Limb (tissue), 2 donors: ENCODE data around the gene MIER2.

Experiments used
- DNase-seq, 2 donors: peaks; one replicate each; pipeline ENCODE4 v3.0.0-alpha.2; 2016; ENCODE audit errors: extremely low spot score in 2 of 2

The MIER2 gene

DNA sequence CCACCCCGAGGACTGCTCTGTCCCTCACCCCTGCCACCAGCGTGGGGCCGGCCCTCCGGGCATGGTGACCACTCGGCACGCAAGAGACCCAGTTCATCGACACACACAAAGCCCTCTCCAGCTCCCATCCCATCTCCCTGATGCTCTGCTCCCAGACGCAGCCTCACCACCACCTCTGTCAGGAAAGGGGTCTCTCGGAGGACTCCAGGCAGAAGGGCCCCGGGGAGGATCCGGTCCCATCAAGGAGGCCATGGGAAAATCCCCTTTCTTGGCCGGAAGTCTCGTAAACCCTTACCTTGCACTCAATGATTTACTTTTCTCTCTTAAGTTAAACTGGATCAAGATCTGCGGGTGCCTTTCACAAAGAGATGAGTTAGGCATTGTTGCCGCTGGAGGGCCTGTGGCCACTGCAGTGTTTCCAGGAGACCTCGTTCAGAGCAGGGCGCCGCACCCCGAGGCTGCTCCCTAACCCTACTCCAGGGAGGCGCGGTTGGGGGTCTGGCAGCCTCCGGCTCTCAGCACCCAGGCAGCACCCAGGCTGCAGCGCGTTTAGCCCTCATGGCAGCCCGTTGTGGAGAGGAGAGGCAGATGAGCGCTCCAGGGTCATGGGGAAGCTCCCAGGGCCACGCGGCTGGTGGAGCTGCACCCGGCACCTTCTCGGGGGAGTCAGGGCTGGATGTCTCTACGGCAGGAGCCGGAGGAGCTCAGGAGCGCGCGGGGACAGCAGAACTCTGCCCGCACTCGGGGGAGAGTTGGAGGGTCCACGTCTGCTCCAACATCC lies 33.4 kb upstream of the MIER2 start:
- no peak for DNase-seq

DNA sequence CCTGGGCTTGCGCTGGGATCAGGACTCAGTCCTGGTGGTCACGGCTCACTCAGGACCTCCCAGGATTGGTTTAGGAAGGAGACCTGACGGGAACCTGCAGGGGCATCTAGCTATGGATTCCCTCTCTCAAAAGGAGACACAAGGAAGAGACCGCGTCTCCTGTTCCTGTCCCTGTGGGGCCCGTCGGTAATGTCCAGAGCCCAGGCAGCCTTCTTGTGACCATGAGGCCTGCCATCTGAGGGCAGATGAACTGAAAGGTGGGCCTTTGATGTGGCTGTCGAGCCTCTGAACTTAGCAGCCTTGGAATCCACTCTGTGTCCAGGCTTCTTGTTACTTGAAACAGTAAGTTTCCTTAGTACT lies 31.5 kb upstream of the MIER2 start:
- no peak for DNase-seq

DNA sequence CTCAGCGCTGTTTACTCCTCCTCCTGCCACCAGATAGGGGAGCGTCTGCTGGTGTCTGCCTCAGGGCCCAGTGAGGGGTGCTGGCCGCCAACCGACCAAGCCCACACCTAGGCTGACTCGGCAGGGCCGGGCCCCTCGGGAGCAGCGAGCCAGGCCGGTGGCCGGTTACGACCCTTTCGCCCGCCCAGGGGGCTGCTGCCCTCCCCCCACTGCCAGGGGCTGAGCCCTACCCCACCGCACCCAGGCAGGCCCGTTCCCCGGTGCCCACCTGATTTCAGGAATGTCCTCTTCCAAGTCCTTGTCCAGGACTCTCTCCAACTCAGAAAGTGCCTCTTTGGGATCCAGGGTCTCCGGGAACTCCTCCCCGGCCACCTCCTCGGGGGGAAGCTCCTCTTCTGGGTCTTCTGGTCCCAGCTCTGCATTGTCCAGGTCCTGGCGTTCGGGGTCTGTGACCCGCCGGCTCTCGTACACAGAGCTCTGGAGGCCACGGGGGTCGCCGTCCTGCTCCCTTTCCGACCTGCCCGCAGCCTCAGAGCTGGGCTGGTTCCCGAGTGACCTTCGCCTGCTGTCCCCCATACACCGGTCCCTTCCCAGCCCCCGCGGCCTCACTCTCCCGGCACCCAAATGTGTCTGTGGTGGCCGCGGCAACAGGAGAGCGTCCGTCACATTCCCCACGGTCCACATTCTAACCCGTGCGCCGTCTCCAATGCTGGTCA lies 31.0 kb upstream of the MIER2 start:
- DNase-seq: no peak

DNA sequence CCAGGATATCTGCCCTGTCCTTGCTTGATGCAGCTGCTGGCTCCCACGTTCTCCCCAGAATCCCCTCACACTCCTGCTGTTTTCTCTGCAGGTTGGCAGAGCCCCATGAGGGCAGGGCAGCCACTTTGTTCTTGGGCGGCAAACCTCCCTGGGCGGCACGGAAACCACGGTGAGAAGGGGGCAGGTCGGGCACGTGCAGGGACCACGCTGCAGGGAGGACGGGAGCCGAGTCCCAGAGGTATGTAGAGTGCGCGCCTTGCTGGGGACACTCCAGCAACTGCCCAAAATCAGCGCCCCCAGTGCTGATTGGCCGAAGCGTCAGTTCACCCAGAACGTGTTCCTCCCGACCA lies 30.3 kb upstream of the MIER2 start:
- no peak for DNase-seq

DNA sequence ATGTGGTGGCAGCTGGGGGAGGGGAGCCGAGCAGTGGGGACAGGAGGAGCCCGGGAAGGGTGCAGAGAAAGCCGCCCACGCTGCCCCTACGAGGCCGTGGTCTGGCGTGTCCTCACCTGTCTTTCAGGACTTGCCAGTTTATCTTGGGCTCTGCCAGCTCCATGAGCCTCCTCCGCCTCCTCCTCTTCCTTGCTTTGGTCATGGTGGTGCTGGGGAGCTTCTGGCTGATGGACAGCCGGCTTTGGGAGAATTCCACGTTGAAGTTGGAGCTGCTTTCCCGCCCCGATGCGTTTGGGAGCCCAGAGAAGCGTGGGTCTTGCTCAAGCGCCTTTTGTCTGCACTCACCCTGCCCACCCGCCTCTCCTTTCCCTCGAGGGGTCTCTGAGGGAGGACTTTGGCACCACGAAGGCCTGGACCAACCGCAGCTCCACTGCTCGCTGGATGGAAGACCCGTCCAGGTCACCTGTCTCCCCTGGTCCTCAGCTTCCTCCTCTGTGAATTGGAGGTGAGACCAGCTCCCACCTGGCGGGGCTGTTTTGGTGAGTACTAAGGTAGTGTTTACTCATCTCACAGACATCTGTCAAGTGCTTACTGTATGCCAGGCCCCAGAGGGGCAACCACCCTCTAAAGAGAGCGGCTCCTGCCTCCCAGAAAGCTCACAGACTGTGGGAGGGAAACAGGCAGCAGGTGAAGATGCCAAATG lies 29.7 kb upstream of the MIER2 start:
- DNase-seq: no peak

DNA sequence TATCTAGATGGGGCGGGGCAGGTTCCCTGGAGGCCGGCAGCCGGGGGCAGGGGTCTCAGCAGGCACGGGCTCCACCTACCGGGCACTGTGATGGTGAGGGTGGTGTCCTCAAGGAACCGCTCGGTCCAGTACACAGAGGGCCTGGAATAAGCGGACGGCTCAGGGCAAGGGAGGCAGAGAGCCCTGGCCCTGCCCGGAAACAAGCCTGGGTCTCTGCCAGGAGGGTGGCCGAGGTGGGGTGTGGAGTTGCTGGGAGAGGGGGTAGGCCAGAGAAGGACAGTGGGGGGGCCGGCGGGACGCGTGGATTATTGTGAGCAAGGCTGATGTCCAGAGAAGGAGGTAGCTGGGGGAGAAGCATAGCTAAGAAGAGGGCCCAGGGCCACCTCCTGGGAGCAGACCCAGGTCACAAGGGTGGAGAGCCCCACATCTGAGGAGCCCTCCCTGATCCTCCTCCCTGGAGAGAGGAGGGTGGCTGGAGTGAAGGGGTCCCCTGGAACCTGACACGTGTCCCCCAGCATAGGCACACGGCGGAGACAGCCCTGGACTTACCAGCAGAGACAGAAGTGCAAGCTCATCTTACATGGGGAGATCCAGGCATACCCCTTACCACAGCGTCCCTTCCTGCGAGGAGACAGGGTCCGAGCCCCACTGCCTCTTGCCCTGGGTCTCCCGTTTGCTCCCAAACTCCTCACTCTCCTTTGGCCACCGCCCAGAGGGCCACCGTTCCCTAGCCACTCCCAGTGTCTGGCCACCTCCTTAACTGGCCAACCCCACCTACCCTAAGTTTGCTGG lies 29.0 kb upstream of the MIER2 start:
- DNase-seq: no peak

DNA sequence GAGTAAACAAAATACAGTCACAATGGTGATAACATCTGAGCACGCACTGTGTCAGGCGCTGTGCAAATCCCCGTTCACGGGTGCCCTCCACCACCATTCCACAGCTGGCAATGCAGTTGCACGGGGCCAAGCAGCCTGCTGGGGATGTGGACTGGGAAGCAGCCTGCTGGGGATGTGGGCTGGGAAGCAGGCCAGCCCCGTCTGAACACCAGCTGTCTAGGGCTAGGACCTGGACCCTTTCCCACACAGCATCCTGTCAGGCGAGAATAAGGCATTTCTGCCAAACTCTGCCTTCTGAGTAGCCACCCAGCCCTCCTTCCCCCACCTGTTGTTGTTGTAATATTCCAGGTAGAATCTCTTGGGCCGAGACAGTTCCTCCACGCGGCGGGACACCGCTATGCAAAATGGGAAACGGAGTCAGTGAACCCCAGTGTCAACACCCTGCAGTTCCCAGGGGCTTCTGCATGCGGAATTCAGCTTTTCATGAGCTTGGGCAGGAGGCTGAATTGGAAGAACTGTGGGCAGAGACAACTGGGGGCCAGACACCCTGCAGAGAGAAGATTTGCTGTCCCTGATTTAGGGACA lies 27.8 kb upstream of the MIER2 start:
- peak; percentile 69 to 79 for DNase-seq

DNA sequence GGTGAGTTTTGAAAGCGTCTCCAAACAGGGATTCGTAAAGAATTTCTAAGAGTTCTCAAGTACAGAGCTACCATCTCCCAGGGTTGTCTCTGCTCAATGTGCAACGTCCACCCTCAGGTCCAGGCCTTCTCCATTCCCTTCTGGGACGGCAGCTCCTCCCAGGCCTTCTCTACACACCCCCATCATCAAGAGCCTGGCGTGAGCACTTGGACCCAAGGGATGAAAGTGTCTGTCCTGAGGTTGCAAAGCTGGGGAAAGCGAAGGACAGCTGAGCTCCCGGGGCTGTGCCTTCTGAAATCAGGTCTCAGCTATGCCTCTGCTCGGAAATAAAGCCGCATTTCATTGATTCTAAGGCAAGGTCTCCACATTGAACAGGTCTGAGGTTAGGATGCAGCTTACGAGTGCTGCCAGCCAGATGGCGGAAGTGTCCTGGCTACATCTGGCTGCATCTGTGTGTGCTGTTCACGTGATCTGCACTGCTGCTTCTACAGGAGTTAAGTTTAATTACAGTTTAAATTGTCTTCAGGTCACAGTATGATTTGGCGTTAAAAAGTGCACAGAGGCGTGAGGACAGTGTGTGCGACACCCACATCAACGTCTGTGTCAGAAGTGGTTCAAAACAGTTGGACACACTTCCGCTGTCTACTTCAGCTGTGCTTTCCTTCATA lies 27.0 kb upstream of the MIER2 start:
- DNase-seq: peak in 1 of 2 donors; percentile 25

DNA sequence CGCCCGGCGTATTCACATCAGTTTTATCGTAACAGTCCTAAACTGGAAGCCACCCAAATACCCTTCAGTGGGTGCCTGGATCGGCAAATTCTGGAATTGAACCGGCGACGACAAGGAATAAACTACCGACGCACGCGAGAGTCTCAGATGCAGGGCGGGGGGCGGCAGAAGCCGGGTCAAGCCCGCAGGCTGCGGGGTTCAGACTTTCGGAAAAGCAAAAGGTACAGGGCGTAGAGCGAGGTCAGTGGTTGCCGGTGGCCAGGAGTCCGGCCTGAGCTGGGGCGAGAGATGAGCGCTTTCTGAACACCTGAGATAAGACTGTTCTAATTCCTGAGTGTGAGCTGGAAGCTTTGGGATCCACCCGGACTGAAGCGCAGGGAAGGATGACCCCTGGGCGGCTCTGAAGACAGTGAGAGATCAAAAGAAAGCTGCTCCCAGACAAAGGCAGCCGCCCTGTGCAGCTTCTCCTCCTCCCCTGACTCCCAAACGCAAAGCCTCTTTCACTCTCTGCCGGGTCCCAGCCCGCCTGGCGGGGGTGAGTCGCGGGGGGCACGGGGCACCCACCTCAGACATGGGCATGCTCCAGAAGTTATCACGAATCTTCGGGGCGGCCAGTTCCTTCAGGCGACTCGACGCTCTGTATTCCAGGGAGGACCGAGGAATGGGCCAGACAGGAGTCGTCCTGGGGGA lies 26.2 kb upstream of the MIER2 start:
- DNase-seq: peak in 1 of 2 donors; percentile 16

DNA sequence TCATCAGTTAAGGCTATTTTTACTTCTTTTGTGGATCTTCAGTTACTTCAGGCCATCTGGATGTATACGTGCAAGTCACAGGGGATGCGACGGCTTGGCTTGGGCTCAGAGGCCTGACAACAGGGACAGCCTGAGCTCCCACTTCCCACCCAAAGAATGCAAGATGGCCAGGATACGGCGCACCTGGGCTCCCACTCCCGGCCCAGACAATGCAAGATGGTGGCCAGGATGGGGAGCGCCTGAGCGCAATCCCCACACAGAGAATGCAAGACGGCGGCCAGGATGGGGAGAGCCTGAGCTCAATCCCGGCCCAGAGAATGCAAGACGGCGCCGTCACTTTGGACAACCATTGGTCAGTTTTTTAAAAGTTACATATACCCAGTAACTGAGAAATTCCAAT lies 25.3 kb upstream of the MIER2 start:
- DNase-seq: peak in 1 of 2 donors; percentile 14

DNA sequence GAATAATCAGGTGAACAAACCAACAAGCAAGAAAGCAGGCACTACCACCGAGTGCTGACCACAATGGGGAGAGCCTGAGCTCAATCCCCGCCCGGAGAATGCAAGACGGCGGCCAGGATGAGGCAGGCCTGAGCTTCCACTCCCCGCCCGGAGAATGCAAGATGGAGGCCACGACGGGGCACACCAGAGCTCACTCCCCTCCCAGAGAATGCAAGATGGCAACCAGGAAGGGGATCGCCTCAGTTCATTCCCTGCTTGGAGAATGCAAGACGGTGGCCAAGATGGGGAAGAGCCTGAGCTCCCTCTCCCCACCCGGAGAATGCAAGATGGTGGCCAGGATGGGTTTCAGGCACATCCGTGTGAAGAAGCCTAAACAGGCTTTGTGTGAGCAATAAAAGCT lies 24.7 kb upstream of the MIER2 start:
- no peak for DNase-seq

DNA sequence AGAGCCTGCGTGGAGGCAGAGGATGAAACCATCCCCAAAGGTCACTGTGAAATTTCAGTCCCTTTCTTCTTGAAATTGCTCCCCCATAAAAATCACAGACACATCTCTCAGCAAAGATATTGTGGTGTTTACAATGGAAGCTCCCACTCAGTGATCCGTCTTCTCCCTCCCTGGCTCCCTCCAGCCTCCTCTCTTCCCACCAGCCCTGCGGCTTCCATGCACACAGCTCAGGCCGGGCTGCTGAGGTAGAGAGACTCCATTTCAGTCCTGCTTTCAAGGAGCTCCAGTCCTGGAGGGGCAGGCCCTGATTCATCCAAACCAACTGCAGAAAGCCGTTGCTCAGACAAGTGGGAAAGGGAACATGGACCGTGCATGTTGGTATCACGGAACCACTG lies 24.0 kb upstream of the MIER2 start:
- no peak for DNase-seq

DNA sequence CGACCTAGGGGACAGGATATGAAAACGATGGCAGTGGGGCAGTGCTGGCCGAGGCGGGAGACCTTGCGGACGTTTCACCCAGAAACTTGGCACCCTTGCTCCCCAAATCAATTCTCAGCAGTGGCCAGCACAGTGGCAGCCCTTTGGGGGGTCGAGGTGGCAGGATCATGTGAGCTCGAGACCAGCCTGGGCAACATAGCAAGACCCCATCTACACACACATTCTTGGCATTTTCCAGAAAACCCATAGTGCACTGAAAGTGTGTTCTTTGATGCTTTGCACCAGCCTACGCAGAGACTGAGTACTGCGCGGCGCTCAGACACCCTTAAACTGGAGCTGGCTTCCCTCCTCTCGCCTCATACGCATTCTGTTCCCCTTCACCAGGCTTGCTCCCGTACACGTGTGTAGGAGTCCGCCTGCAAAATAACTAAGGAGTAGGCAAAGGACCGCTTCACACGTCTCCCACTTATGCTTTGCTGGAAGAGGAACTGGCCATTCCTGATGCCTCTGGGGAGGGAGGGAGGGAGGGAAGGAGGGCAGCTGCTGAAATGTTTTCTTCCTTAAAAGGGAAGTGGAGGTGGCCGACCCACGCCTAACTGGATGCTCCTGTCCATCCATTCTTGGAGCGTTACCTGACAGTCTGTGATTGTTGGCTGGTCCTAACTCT lies 23.5 kb upstream of the MIER2 start:
- DNase-seq: no peak

DNA sequence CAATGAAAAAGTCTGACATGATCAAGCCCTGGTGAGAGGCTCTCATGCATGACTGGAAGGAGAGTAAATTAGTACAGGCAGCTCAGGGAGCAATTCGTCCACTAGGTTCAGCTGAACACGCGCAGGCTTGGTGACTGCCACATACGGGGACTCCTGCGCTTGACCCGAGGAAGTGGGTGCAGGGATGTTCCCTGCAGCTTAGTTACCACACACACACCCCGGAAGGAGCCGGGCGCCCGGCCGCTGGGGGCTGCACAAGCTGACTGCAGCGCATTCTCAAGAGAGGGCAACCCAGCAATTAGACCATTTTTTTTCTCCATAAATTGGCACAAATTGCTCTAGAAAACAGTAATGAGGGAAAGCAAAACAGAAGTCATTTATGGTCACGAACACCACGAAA lies 23.0 kb upstream of the MIER2 start:
- DNase-seq: no peak

DNA sequence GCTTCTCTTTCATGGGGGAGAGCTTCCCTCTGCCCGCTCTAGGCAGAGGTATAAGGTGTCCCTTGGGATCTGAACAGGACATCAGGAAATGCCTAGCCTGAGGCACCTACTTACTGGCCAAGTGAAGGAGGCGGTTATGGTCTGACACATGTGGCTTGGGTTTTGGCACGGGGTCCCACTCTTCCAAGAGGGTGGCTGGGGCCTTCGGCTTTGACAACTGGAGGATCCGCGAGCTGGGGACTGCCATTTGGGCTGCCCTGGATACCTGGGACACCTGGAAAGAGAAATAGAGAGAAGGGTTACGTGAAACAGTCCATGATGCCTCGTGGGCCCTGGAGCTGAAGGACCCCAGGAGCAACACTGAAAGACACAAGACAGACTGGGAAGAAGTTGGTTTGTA lies 22.4 kb upstream of the MIER2 start:
- DNase-seq: no peak

DNA sequence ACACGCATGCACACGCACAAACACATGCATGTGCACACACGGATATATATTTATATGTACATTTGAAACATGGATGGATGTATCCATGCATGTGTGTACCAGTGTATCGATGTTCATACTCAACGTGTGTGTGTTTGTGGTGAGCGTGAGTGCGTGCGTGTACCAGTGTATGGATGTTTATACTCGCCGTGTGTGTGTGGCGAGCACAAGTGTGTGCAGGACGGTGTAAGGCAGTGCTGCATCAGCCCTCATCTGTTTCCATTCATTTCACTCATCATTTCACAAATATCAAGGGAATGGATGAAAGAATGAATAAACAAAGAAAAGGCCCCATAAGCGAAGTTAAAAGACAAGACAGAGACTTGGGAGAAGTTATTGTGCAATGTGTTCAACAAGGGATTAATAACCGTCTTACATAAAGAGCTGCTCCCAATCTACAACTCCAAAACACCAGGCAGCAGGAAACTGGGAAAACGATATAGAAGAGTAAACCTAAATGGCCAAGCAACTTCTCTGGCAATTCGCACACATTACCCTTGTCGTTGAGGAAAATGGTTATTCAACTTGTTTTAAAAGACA lies 21.7 kb upstream of the MIER2 start:
- no peak for DNase-seq

DNA sequence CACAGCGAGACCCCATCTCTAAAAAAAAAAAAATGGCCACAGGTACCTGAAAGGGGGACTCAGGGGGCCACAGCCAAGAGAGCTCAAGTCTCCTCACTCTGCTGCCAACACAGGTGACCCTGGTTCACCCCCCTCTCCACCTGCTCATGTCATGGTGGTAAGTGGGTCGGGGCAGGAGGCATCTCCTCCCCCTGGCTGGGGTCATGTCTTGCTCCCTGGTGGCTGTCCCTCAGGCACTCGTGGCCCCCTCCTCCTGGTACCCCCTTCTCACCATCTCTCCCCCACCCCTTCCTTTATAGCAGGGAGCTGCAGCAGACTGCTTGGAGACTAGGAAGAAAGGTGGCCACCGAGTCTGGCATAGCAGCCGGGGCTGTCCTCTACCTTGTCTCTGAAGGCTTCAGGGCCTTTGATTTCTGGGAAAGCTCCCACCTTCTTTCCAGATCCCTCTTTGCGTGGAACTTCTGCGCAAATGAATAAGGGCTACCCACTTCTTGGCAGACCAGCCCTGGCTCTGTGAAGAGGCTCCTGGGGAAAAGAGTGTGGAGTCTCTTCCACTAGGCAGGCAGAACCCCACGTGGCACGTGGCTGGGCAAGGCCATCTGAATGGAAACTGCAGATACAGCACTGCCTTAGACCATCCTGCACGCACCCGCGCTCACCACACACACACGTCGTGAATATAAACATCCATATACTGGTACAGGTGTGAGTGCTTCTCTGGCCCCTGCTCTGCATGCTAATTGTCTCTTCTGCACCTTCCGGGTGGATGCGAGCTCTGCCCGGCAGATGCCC lies 20.1 kb upstream of the MIER2 start:
- DNase-seq: no peak

DNA sequence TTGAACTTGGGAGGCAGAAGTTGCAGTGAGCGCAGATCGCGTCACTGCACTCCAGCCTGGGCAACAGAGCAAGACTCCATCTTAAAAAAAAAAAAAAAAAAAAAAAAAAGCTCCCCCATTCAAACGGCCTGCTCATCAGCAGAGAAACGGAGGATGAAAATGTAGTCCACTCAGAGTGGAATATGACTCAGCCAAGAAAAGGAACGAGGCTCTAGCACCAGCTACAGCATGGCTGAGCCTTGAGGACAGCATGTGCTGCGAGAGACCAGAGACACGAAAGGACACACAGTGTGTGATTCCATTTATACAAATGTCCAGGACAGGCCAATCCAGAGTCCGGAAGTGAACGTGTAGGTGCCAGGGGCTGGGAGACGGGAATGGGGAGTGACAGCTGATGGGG lies 18.1 kb upstream of the MIER2 start:
- no peak for DNase-seq

DNA sequence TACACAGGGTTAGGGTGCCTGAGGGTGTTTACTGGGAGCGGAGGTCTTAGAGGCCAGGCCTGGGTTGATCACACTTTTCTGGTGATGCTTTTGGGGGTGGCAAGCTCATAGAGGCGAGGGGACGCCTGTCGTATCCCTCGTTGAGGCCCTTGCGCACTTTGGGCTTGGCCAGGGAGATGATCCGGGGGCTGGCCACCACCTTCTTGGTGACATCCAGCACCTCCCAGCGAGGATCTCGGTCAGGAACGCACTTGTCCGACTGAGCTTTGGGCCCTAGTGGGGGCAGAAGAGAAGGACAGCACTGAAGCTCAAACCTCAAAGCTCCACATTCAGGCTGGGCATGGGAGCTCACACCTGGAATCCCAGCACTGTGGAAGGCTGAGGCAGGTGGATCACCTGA lies 17.6 kb upstream of the MIER2 start:
- DNase-seq: no peak
